Activated T-cell treated with anti-CD3 and anti-CD28 coated beads for 4 hours (primary cell): ENCODE data around the gene SOD1.

Experiments
- DNase-seq: peaks from one replicate; pipeline ENCODE4 v3.0.0-alpha.2; 2020

The SOD1 gene

GRCh38 chr21:31686272-31686915, 26.9 kb downstream of the SOD1 start:
- DNase-seq: no peak

DNA sequence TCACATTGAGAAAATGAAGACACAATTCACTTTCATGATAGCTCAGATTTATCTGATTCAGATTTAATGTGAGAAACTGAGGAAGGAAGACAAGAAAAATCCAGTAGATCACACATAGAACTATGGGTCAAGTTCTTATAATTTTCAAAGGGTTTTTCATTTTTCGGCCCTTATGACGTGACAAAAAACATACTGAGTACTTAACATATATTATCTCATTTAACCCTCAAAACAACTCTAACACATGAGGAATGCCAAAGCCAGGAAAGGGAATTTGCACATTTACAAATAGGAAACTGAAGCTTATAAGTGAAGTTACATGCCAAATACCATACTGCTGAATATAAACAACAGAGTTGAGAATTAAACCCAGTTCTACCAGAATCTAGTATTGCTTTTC, 27.6 kb downstream of the SOD1 start:
- DNase-seq: no peak

- no peak for DNase-seq
Observed at GRCh38 chr21:31688603-31689368, 29.3 kb downstream of the SOD1 start.

DNA sequence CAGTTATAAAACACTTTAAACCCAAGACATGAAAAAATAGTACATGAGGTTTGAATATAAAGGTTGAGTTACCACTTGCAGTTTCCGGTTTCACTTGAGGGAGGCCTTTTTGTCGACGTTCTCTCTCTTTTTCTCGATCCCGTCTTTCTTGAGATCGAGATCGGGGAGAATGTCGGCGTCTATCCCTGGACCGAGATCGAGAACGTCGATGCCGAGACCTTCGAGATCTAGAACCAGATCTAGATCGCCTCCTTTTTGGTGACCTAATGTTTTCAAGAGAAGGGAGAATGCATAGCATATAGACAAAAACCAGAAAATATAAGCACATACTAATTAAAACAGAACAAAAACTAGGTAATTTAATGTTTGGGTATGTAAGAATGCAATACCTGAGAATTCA, 33.7 kb downstream of the SOD1 start:
- no peak for DNase-seq

GRCh38 chr21:31696424-31696823, 36.9 kb downstream of the SOD1 start:
- no peak for DNase-seq

- DNase-seq: no peak
Observed at GRCh38 chr21:31698461-31698860, 39.0 kb downstream of the SOD1 start.

DNA sequence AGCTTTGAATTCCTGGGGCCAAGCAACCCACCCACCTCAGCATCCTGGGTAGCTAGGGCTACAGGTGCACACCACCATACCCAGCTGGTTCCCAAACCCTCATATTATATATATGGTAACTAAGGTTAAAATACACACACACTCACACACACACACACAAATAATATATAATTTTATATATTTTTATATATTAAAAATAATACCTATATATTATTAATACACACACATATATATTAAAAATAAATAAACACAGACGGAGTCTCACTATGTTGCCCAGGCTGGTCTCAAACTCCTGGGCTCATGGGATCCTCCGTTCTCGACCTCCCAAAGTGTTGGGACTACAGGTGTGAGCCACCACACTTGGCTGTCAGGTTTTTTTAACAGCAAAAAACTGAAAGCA, 40.5 kb downstream of the SOD1 start:
- DNase-seq: no peak

DNA sequence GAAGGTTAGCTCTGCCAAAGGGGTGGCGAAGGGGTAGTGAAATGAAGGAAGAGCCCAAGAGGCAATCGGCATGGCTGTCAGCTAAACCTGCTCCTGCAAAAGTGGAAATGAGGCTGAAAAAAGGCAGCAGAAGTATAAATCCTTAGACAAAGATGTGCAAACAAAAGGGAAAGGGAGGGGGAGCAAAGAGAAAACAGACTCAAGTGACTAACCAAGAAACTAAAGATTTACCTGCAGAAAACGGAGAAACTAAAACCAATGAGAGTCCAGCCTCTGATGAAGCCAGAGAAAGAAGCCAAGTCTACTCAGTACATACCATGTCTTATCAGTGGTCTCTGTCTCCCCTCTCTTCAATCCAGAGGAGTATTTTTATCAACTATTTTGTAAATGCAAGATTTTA, 47.1 kb downstream of the SOD1 start:
- DNase-seq: no peak

DNA sequence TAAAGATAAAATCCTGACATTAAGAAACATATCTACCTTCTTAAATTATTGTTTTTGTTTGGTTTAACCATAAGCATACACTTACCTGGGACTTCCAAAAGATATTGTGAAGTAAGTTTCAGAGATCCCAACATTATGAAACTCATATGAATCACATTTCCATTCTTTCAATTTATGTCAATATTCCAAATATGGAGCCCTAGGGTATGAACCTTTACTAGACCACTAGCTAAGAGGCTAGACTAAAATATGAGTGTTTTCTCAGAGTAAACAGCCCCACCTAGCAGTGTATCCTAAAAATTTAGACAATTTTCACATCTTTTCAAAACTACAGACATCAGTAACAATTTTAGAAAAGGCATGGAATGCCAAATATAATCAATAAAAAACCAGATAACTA, 48.0 kb downstream of the SOD1 start:
- no peak for DNase-seq

GRCh38 chr21:31708541-31708940, 49.0 kb downstream of the SOD1 start:
- DNase-seq: no peak

DNA sequence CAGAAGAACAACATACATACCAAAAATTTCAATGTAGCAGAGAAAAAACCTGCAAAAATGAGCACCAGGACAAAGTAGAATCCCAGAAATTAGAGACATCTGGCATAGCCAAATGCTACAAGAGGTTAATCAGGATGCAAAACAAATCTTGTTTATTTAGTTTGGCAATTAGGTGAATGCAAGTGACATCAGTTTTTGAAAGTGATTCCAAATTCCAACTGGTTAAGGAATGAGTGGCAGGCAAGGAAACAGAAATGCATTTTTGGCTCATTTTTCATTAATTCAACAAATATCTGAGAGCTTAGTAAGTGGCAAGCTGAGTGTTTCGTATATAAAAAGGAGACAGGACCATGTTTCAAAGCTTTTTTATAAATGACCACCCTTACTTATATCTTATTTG, 51.1 kb downstream of the SOD1 start:
- no peak for DNase-seq

- DNase-seq: no peak
Observed at GRCh38 chr21:31711326-31711725, 51.8 kb downstream of the SOD1 start.

DNA sequence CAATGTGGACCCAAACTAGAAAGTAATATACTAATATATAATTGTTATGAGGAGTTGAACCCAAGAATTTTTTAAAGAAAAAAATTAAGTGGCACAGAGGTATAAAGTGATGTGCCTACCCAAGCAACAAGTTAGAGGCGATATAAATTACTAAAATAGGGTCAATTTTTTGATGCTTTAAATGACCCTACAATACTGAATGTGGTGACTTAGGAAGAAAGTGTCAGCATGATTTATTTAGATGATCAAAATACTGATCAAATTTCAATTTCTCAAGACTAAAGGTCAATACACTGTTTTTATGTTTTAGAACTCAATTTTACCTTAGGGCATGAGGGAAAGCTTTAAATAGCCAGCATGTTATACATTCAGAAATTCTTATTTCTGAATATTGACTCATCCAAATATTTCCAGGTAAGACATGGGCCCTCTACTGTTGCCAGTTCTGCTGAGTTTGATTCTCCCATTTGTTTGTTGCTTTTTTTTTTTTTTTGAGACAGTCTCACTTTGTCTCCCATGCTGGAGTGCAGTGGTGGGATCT, 52.3 kb downstream of the SOD1 start:
- no peak for DNase-seq

GRCh38 chr21:31713115-31713514, 53.6 kb downstream of the SOD1 start:
- DNase-seq: no peak

DNA sequence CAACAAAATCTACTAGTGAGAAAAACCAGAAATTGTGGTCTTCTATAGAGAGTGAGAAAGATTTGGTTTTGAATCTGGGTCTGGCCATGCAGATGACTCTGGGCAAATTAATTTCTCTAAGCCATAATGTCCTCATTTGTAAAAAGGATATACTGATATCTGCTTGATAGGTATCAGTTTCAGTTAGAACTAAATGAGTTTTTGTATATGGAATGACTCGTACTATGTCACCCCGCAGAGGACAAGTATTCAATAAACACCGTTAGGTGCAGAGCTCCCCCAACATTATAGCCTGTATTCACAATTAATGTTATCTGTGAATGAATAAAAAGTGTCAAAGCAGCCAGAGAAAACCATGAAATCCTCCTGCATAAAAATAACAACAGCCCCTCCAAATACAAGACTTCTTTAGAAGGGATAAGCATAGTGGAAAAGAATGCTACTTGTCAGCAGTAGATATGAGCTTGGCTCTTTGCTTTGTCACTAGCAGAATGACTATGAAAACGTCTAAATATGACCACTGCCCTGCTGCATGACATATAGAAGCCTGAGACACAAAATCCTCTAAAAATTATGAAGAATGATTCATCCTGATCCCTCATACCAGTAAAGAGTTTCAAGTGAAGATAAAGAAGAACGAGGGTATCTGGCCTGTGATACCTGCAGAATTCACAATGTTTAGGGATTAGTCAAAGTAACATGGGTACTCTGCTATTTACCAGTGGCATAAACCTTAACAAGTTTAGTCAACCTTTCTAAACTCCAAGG, 54.7 kb downstream of the SOD1 start:
- no peak for DNase-seq

- no peak for DNase-seq
Observed at GRCh38 chr21:31714741-31715365, 55.4 kb downstream of the SOD1 start.

GRCh38 chr21:31716106-31716505, 56.6 kb downstream of the SOD1 start:
- no peak for DNase-seq
